HepG2 (cell line): ENCODE measurements around the gene DPP8. TPM values are rescaled to one million over a fixed set of nuclear protein-coding genes. Genes with fewer than 3 reads are reported as not detected.

Experiments used
- BRCA1 ChIP-seq: sonication (generic); formaldehyde crosslinking; IDR thresholded peaks from 2 replicates; pipeline ENCODE4 v1.4.0; 2020; ENCODE audit warnings: missing genetic modification reagents
- IKZF1 ChIP-seq: fragments of 450-650 bp; IDR thresholded peaks from 2 replicates; pipeline ENCODE4 v1.7.1; 2016
- NFE2L2 ChIP-seq: fragments of 150-350 bp; IDR thresholded peaks from 2 replicates; pipeline ENCODE4 v1.6.1; 2014; ENCODE audit warnings: low read length
- TOPORS ChIP-seq: sonication (generic); formaldehyde crosslinking; IDR thresholded peaks from 2 replicates; pipeline ENCODE4 v1.8.0; 2023; ENCODE audit warnings: mild to moderate bottlenecking, missing genetic modification reagents
- ZNF383 ChIP-seq: sonication (generic); formaldehyde crosslinking; IDR thresholded peaks from 2 replicates; pipeline ENCODE4 v1.4.0; 2020; ENCODE audit warnings: missing genetic modification reagents, mild to moderate bottlenecking, borderline replicate concordance
- ZSCAN25 ChIP-seq: sonication (generic); formaldehyde crosslinking; IDR thresholded peaks from 2 replicates; pipeline ENCODE4 v1.8.0; 2022; ENCODE audit warnings: mild to moderate bottlenecking, missing genetic modification reagents
- polyA plus RNA-seq, 8 experiments: library from polyadenylated mRNA; depleted of rRNA in 3 of 8; stranded (reverse) in 7 of 8; unstranded in 1 of 8; fragments of >200 nt; fragmentation: Illumina TruSeq in 4 of 8; extraction: Trizol in 4 of 8; gene quantifications; 2 replicates each; pipeline versions ENCODE4 v1.2.1 to v1.2.3, GENCODE V29; 2011 to 2016; ENCODE audit warnings: low read depth in 4 of 8, missing spikeins in 1 of 8, mixed read lengths in 1 of 8; ENCODE audit not compliant: insufficient read depth in 1 of 8
- total RNA-seq, 5 experiments: library from RNA; depleted of rRNA; stranded (reverse); fragments of >200 nt; fragmentation: Illumina TruSeq; extraction: Trizol; gene quantifications; 2 replicates each; pipeline ENCODE4 v1.2.3, GENCODE V29; 2016; ENCODE audit warnings: low read depth in 1 of 5
- TF ChIP-seq, protein P1 (sequence below): IDR thresholded peaks from 2 replicates; pipeline ENCODE4 v1.6.1; 2016; ENCODE audit warnings: missing biosample characterization, missing genetic modification reagents, low read depth
- TF ChIP-seq, protein P2 (sequence below): sonication (generic); formaldehyde crosslinking; IDR thresholded peaks from 2 replicates; pipeline ENCODE4 v1.4.0; 2020; ENCODE audit warnings: missing genetic modification reagents
- TF ChIP-seq, protein P3 (sequence below): sonication (generic); formaldehyde crosslinking; IDR thresholded peaks from 2 replicates; pipeline ENCODE4 v1.4.0; 2020; ENCODE audit warnings: low read depth, missing genetic modification reagents
- TF ChIP-seq, protein P4 (sequence below): IDR thresholded peaks from 2 replicates; pipeline ENCODE4 v1.6.1; 2016
- TF ChIP-seq, protein P5 (sequence below): sonication (generic); formaldehyde crosslinking; IDR thresholded peaks from 2 replicates; pipeline ENCODE4 v1.4.0; 2020; ENCODE audit warnings: missing genetic modification reagents, borderline replicate concordance

DPP8 gene
- total and polyA plus RNA-seq, 2 of the 13 experiments (the other 11 are each of a cell fraction or from before 2014, with no cell fraction given), result 18.0 to 26.3 TPM

DNA sequence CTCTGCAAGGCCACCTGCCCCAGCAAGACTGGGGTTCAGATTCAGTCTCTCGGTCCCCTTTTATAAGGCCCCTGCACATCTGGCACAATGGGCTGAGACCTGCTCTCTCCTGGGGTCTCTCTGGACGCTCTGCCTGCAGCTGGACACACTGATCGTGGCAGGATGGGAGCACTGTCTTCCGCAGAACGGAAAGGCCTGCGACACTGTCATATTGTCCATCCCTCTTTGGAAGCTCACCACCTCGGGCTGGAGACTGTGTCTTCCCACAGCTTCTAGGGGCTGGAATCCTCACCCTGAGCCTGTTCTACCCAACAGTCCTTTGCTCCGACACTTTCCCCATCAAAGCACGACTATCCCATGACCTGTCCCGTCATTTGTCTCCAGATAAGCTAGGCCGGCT is 83.3 kb downstream of the DPP8 start (continued):
- TF ChIP-seq, protein P1, sequence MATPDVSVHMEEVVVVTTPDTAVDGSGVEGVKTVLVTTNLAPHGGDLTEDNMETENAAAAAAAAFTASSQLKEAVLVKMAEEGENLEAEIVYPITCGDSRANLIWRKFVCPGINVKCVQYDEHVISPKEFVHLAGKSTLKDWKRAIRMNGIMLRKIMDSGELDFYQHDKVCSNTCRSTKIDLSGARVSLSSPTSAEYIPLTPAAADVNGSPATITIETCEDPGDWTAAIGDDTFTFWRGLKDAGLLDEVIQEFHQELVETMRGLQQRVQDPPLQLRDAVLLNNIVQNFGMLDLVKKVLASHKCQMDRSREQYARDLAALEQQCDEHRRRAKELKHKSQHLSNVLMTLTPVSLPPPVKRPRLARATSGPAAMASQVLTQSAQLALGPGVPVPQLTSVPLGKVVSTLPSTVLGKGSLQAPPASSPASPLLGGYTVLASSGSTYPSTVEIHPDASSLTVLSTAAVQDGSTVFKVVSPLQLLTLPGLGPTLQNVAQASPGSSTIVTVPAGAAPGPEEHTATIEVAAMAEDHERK (CRISPR knock-in tag), result no peak
- no peak for TF ChIP-seq IKZF1
- TF ChIP-seq TOPORS (CRISPR knock-in tag), result no peak
- no peak for TF ChIP-seq ZNF383 (CRISPR knock-in tag)
- no peak for TF ChIP-seq NFE2L2
- TF ChIP-seq ZSCAN25, result no peak
- TF ChIP-seq, protein P2, sequence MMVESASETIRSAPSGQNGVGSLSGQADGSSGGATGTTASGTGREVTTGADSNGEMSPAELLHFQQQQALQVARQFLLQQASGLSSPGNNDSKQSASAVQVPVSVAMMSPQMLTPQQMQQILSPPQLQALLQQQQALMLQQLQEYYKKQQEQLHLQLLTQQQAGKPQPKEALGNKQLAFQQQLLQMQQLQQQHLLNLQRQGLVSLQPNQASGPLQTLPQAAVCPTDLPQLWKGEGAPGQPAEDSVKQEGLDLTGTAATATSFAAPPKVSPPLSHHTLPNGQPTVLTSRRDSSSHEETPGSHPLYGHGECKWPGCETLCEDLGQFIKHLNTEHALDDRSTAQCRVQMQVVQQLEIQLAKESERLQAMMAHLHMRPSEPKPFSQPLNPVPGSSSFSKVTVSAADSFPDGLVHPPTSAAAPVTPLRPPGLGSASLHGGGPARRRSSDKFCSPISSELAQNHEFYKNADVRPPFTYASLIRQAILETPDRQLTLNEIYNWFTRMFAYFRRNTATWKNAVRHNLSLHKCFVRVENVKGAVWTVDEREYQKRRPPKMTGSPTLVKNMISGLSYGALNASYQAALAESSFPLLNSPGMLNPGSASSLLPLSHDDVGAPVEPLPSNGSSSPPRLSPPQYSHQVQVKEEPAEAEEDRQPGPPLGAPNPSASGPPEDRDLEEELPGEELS (CRISPR knock-in tag), result no peak
- TF ChIP-seq, protein P3, sequence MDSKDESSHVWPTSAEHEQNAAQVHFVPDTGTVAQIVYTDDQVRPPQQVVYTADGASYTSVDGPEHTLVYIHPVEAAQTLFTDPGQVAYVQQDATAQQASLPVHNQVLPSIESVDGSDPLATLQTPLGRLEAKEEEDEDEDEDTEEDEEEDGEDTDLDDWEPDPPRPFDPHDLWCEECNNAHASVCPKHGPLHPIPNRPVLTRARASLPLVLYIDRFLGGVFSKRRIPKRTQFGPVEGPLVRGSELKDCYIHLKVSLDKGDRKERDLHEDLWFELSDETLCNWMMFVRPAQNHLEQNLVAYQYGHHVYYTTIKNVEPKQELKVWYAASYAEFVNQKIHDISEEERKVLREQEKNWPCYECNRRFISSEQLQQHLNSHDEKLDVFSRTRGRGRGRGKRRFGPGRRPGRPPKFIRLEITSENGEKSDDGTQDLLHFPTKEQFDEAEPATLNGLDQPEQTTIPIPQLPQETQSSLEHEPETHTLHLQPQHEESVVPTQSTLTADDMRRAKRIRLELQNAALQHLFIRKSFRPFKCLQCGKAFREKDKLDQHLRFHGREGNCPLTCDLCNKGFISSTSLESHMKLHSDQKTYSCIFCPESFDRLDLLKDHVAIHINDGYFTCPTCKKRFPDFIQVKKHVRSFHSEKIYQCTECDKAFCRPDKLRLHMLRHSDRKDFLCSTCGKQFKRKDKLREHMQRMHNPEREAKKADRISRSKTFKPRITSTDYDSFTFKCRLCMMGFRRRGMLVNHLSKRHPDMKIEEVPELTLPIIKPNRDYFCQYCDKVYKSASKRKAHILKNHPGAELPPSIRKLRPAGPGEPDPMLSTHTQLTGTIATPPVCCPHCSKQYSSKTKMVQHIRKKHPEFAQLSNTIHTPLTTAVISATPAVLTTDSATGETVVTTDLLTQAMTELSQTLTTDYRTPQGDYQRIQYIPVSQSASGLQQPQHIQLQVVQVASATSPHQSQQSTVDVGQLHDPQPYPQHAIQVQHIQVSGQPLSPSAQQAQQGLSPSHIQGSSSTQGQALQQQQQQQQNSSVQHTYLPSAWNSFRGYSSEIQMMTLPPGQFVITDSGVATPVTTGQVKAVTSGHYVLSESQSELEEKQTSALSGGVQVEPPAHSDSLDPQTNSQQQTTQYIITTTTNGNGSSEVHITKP, result no peak
- TF ChIP-seq, protein P4, sequence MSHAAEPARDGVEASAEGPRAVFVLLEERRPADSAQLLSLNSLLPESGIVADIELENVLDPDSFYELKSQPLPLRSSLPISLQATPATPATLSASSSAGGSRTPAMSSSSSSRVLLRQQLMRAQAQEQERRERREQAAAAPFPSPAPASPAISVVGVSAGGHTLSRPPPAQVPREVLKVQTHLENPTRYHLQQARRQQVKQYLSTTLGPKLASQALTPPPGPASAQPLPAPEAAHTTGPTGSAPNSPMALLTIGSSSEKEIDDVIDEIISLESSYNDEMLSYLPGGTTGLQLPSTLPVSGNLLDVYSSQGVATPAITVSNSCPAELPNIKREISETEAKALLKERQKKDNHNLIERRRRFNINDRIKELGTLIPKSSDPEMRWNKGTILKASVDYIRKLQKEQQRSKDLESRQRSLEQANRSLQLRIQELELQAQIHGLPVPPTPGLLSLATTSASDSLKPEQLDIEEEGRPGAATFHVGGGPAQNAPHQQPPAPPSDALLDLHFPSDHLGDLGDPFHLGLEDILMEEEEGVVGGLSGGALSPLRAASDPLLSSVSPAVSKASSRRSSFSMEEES (CRISPR knock-in tag), result no peak
- TF ChIP-seq, protein P5, sequence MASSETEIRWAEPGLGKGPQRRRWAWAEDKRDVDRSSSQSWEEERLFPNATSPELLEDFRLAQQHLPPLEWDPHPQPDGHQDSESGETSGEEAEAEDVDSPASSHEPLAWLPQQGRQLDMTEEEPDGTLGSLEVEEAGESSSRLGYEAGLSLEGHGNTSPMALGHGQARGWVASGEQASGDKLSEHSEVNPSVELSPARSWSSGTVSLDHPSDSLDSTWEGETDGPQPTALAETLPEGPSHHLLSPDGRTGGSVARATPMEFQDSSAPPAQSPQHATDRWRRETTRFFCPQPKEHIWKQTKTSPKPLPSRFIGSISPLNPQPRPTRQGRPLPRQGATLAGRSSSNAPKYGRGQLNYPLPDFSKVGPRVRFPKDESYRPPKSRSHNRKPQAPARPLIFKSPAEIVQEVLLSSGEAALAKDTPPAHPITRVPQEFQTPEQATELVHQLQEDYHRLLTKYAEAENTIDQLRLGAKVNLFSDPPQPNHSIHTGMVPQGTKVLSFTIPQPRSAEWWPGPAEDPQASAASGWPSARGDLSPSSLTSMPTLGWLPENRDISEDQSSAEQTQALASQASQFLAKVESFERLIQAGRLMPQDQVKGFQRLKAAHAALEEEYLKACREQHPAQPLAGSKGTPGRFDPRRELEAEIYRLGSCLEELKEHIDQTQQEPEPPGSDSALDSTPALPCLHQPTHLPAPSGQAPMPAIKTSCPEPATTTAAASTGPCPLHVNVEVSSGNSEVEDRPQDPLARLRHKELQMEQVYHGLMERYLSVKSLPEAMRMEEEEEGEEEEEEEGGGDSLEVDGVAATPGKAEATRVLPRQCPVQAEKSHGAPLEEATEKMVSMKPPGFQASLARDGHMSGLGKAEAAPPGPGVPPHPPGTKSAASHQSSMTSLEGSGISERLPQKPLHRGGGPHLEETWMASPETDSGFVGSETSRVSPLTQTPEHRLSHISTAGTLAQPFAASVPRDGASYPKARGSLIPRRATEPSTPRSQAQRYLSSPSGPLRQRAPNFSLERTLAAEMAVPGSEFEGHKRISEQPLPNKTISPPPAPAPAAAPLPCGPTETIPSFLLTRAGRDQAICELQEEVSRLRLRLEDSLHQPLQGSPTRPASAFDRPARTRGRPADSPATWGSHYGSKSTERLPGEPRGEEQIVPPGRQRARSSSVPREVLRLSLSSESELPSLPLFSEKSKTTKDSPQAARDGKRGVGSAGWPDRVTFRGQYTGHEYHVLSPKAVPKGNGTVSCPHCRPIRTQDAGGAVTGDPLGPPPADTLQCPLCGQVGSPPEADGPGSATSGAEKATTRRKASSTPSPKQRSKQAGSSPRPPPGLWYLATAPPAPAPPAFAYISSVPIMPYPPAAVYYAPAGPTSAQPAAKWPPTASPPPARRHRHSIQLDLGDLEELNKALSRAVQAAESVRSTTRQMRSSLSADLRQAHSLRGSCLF, result no peak
- no peak for TF ChIP-seq BRCA1
